ENCODE measurements around the gene FCN2.
A peak's percentile ranks its signal among the peaks of the same experiment; 100 is the strongest.

FCN2 gene

GRCh38 chr9:134869554-134870300, 10.9 kb upstream of the FCN2 start:
- DNase-seq, result no peak

DNA sequence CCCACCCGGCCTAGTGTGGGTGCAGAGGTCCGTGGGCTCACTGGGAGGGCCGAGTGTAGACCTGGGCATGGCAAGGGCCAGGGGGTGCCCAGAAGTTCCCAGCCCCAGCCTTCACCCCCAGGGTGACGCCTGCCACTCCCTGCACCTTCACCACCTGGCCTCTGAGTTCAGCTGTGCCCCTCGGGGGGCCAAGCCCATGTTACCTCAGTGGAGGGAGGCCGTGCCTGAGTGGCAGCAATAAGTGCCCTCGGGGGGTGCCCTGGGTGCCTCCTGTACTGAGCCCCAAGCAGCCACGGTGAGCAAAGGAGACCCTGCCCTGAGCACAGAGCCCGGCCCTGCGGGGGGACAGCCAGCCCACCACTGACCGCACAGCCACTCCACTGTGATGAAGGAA, 10.3 kb upstream of the FCN2 start:
- DNase-seq, result no peak

- peak; percentile 29 for DNase-seq
Measured at GRCh38 chr9:134870746-134871662, 9.6 kb upstream of the FCN2 start.

GRCh38 chr9:134871697-134872340, 8.8 kb upstream of the FCN2 start:
- no peak for DNase-seq

DNA sequence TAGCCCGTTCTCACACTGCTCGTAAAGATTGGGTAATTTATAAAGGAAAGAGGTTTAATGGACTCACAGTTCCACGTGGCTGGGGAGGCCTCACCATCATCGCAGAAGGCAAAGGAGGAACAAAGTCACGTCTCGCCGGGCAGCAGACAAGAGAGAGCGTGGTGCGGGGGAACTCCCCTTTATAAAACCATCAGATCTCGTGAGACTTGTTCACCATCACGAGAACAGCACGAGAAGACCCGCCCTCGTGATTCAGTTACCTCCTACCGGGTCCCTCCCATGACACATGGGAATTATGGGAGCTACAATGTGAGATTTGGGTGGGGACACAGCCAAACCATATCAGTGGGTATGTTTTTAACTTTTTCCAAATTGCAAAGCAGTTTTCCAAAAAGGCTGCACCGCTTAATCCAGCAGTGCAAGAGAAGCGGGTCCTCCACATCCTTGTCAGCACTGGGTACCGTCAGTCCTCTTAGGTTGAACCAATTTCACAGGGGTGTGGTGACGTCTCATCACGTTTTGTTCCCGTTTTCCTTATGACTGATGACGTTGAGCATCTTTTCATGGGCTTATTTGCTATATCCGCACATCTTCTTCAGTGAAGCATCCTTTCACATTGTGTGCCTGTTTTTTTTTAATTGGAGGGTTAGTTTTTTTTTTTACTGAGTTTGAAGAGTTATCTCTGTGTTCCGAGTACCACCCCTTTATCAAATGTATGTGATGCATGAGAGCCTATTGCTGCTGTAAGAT, 8.0 kb upstream of the FCN2 start:
- no peak for DNase-seq

- DNase-seq, result no peak
Measured at GRCh38 chr9:134875371-134875770, 5.2 kb upstream of the FCN2 start.

DNA sequence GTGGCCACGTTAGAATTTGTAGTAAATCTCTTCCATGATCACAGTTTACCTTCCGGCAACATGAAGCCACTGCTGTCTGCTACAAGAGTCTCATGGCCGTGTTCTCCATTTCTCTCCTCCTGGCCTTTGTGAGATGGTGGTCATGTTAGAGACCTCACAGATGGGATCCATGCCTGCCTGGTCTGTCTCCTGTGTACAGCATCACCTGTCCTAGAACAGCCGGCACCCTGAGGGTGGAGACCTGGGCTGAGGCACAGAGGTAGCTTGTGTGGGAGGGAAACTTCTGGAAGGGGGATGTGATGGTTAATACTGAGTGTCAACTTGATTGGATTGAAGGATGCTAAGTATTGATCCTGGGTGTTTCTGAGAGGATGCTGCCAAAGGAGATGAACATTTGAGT, 3.1 kb upstream of the FCN2 start:
- no peak for DNase-seq

- DNase-seq, result no peak
Measured at GRCh38 chr9:134879664-134880483, 736 bp upstream of the FCN2 start.

GRCh38 chr9:134881313-134881670, 682 bp downstream of the FCN2 start:
- DNase-seq, result no peak

DNA sequence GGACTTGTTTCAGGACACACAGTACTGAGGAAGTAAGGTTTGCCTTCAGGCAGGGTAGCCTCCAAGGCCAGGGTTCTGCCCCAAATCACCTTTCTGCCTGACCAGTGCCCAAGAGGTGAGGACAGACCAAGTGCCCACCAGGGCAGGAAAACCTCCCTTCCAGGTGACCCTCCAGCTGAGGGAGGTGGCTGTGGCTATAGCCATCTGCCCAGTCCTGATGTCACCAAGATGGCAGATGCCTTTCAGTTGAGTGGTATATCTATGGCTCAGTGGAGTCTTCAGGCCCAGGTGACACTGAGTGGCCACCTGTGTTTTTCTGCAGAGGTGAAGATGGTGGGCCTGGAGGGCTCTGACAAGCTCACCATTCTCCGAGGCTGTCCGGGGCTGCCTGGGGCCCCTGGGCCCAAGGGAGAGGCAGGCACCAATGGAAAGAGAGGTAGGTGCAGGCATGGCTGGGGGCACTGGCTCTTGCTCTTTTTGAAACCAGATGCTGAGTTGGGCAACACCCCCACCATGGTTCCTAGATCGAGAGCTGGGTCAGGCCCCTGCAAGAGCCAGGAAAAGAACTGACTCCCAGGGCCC, 1.7 kb downstream of the FCN2 start:
- no peak for DNase-seq

- DNase-seq, result no peak
Measured at GRCh38 chr9:134883040-134883782, 2.6 kb downstream of the FCN2 start.

DNA sequence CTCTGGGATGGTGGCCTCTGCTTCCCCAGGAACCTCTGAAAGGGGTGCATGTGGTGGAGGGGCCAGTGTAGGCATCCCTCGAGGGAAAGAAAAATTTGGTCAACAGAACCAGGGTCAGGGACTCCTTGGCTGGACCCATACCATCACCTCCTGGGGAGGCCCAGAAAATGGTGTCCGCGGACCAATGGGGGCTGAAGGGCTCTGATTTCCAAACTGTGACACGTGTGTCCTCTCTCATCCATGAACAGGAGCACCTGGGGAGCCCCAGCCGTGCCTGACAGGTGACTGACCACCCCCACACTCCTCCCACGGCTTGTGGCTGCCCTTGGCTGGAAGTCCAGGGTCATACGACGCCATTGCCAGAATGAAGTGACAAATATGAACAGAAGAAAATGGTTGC, 3.9 kb downstream of the FCN2 start:
- no peak for DNase-seq

- DNase-seq, result no peak
Measured at GRCh38 chr9:134885001-134885678, 4.5 kb downstream of the FCN2 start.

DNA sequence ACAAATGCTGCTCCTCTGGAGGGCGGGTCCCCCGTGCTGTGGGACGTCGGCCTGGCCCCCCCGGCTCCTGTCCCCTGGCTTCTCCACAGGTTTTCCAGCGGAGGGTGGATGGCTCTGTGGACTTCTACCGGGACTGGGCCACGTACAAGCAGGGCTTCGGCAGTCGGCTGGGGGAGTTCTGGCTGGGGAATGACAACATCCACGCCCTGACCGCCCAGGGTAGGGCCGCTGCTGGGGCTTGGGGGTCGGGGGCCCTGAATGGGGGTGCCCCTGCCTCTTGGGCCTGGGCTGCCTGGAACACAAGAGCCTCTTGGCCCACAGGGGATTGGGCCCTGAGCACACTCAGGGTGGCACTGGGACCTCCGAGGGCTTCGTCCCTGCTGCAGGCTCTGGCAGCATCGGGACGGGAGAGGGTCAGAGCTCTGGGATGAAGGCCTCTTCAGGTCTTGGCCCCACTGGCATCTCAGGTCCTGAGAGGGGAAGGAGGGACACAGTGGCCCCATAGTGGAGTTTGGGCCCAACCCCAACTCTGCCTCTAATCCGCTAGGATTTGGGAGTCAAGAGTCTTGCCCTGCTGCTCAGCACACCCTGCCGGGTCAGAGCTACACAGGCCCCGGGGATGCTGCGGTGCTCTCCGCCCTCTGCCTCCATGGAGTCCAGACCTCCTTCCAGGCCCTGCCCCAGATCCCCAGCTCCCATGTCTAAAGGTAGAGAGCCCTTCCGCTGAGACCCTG, 5.2 kb downstream of the FCN2 start:
- DNase-seq, result no peak

DNA sequence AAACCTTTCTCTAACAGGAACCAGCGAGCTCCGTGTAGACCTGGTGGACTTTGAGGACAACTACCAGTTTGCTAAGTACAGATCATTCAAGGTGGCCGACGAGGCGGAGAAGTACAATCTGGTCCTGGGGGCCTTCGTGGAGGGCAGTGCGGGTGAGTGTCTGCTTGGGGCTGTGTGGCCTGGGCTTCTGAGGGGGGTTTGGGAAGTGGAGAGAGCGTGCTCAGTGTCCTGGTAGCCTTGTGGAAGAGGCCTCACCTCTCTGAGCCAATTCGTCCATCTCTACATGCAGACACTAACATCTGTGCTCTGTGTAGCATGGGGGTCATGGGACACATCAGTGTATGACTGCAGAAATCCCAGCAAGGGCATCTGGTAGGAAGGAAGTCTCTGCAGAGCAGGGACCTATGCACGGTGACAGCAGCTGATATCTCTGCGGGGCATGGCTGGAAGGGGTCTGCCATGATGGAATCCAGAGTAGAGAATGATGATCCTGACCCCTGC, 5.9 kb downstream of the FCN2 start:
- no peak for DNase-seq

DNA sequence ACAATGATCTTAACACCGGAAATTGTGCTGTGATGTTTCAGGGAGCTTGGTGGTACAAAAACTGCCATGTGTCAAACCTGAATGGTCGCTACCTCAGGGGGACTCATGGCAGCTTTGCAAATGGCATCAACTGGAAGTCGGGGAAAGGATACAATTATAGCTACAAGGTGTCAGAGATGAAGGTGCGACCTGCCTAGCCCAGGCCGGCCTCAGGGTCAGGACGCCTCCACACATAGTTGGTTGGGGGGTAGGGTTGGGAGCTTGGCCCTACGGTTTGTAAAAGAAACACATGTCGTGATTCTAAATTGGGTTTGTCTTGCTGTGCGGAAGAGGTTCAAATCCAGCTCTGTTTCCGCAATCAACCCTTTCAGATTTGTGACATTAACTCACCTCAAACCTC, 6.6 kb downstream of the FCN2 start:
- DNase-seq, result no peak

DNA sequence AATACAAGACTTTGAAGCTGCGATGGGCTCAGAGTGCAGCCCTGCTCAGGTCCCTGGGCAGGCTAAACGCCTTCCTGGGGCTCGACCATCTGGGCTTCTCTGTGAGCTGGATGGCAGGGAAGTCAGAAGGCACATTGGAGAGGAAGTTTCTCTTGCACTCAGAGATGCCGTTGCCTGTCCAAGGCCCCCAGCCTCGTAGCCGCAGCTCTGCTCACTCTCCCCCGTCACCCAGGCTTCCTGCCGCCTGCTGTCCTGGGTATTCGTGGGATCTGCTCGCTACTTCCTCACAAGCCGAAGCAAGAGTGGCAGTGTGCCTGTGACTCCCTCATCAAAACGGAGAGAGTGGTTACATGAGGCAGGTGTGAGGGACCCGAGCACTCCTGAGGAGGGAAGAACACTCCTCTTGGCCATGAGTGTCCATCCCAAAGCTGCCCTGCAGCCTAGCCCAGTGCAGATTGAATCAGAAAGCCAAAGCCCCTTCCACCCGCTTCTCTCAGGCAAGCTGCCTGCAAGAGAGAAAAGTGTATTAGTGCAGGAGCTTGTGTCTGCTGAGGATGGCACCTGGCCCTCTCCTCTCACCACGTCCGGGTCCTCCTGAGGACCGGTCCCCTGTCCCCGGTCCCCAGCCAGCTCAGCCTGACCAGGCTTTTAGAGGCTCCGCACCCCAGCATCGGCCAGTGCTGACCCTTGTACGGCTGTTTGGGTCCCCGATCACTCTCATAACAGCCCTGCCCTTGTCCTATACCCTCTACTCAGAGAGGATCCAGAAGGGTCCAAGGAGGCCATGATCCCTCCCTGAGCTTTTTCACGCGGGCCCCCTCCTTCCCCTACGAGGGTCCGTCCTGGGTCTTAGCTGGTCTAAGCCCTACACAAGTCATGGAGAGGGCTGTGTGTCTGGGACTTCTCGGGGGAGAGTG, 7.3 kb downstream of the FCN2 start:
- DNase-seq, result no peak

- DNase-seq, result no peak
Measured at GRCh38 chr9:134888603-134889190, 8.1 kb downstream of the FCN2 start.
